Measurements from ENCODE around the gene DND1.
"Not testable (repeated sequence)": the region's sequence is repeated elsewhere in the genome, so short reads cannot be mapped to it uniquely, and the experiment has no call there.

DND1 gene

DNA sequence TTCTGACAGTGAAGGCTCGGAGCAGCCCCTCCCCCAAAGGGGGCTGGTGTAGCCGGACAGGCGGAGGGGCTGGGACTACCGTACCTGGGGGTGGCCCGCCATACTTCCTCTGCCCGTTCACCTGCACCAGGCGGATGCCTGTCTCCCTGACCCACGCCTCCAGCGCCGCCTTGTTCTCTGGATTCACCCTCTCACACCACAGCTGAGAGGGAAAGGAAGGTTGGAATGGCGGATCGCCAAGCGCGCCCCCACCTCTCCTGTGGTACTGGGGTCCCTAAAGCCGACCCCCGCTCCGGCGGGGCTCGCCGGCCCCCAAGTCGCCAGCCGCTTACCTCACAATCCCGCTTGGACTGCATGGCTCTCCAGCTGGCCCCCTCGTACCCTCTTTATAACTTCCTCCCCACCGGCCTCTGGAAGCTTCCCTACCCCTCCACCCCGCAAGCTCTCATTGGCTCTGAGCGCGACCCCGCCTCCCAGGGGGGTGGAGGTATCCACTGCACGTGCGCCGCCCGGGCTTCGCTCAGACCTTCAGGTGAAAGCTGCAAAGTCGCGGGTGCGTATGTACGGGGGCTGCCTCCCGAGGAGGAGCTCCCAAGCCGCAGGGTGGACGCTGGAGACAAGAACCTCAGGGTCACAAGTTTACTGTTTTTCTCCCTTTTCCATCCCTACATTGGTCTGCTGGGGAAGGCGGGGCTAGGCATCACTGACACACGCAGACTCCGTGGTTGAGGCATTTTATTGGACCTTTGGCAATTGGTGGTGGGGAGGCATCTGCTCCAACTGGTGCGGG, at the start of gene DND1:
TSS of gene DND1 (minus strand) at position 390 of the 790 bp plus-strand sequence. CDS start at position 356, 34 bp downstream.
- no peak for DNase-seq (ENCODE audit: low spot score)
- FAIRE-seq = no peak

DNA sequence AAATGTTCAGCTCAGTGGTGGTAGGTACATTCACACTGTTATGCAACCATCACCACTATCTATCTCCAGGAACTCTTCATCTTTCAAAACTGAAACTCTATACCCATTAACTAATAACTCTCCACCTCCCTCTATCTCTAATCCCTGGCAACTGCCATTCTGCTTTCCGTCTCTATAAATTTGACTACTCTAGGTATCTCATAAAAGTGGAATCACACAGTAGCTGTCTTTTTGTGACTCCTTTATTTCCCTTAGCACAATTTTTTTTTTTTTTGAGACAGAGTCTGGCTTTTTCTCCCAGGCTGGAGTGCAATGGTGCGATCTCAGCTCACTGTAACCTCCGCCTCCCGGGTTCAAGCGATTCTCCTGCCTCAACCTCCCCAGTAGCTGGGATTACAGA, 48.0 kb upstream of the DND1 start:
- not testable (repeated sequence) for FAIRE-seq

DNA sequence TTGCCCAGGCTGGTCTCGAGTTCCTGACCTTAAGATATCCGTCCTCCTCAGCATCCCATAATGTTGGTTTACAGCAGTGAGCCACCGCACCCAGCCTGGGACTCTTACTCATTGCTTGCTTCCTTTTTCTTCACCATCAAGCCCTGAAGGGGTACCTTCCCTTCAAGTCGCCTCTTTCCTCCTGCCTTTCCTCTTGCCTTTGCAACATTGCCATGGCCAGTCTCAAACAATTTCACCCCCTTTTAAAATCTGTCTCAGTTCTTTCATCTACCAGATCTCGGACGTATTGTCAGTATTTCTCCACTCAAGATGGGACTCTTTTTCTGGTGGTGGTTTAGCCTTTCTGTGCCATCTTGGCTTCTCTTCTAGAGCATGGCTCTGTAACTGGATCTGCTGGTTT, 47.4 kb upstream of the DND1 start:
- not testable (repeated sequence) for DNase-seq (ENCODE audit: low spot score); FAIRE-seq

More for the DNA sequence above, 48.0 kb upstream of the DND1 start:
- not testable (repeated sequence) for DNase-seq (ENCODE audit: low spot score)

DNA sequence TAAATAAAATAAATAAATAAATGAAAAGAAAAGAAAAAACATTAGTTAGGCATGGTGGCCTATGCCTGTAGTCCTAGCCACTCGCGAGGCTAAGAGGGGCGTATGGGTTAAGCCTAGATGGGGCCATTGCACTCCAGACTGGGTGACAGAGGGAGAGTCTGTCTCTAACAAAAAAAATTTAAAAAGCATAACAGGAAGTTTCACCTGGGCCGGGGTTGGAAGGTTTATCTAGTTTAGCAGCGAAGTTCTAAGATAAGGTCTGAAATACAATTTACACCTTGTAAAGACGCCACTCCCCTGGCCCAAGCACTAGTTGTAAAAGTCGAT, 44.9 kb upstream of the DND1 start:
- FAIRE-seq (no peak), DNase-seq (ENCODE audit: low spot score) (no peak)

DNA sequence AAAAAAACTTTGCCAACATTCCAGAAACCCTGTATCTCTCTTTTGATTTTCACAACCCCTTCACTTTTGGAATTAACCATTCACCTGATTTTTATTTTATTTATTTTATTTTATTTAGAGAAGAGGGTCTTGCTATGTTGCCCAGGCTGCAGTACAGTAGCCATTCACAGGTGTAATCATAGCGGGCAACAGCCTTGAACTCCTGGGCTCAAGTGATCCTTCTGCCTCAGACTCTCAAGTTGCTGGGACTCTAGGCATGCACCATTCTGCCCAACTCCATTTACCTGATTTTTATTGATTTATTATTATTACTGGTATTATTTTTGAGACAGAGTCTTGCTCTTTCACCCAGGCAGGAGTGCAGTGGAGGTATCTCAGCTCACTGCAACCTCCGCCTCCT, 42.9 kb upstream of the DND1 start:
- DNase-seq (ENCODE audit: low spot score); FAIRE-seq: not testable (repeated sequence)

DNA sequence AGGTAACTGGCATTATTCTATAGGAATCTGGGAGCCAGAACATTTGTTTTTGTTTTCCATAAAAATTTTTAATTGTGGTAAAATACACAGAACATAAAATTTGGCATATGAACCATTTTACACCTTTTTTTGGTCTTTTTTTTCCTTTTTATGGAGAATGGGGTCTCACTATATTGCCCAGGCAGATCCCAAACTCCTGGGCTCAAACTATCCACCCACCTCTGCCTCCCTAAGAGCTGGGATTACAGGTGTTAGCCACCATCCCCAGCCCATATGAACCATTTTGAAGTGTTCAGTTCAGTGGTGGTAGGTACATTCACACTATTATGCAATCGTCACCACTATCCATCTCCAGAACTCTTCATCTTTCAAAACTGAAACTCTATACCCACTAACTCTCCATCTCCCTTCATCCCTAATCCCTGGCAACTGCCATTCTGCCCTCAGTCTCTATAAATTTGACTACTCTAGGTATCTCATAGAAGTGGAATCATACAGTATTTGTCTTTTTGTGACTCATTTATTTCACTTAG, 40.3 kb upstream of the DND1 start:
- DNase-seq (ENCODE audit: low spot score) (no peak), FAIRE-seq (no peak)

DNA sequence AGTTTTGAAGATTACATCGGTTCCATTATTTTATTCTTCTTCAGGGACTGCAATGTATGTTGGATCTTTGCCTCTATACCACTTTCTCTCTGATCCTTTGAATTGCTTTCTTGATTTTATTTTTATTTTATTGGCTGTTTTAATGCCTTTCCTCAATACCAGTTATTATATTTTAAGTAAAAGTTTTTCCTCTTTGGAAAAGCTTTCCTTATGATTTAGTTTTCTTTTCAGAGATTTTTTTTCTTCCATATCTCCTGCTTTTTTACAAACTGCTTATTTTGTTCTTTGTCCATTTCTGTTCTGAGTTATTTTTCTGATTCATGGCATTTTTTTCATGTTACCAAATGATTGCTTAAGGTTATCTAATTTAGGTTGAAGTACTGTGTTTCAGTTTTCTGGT, 38.4 kb upstream of the DND1 start:
- DNase-seq (ENCODE audit: low spot score) = no peak
- no peak for FAIRE-seq

DNA sequence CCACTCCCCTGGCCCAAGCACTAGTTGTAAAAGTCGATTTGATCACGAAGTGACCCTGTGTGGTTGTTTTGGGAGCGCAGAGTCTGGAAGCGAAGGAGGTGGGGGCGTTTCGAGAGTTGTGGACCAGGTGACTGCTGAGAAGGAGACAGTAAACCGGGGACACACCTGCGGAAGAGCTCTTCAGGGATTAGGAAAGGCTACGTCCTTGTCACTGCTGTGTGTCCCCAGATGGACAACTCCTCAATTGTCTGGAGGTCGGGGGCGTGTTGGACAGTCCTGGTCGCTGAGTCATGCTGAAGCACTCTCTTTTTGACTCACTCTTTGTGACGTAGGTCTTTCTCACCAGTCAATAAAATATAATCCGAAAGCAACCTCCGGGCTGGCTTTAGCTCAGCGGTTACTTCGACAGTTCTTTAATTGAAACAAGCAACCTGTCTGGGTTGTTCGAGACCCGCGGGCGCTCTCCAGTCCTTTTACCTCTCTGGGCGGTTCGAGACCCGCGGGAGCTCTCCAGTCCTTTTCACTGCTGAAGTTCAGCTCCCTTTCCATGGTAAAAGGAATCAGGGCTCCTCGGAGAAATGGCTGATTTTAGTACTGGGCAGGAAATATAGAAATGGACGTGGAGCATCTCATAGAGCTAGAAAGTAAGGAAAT, 37.6 kb upstream of the DND1 start:
- FAIRE-seq = peak; percentile 84
- peak; percentile 99 for DNase-seq (ENCODE audit: low spot score)

DNA sequence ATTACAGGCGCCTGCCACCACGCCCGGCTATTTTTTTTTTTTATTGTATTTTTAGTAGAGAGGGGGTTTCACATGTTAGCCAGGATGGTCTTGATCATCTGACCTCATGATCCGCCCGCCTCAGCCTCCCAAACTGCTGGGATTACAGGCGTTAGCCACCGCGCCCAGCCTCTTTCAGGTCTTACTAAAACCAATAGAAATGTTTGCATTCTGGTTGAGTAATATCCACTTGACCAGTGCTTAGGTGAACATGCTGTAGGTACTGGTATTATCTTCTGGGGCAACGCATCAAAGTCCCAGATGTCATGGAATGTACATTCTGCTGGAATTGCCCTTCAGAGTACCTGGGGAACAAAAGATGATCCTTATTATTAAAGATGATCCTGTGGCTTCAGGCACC, 35.4 kb upstream of the DND1 start:
- FAIRE-seq; DNase-seq (ENCODE audit: low spot score): not testable (repeated sequence)

DNA sequence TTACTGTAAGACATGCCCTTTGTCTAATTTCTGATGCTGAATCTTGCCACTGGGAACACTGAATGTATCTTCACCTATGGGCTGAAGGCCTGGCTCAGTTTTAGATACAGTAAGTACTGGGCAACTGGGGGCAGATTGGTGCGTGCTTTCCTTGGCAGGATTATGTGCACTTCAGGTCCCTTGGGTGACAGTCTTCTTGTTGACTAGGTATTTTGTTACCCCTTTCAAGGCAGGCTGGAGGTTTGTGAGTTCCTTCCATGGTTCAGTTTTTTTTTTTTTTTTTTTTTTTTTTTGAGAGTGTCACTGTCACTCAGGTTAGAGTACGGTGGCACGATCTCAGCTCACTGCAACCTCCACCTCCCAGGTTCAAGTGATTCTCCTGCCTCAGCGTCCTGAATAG, 34.4 kb upstream of the DND1 start:
- DNase-seq (ENCODE audit: low spot score) = no peak

DNA sequence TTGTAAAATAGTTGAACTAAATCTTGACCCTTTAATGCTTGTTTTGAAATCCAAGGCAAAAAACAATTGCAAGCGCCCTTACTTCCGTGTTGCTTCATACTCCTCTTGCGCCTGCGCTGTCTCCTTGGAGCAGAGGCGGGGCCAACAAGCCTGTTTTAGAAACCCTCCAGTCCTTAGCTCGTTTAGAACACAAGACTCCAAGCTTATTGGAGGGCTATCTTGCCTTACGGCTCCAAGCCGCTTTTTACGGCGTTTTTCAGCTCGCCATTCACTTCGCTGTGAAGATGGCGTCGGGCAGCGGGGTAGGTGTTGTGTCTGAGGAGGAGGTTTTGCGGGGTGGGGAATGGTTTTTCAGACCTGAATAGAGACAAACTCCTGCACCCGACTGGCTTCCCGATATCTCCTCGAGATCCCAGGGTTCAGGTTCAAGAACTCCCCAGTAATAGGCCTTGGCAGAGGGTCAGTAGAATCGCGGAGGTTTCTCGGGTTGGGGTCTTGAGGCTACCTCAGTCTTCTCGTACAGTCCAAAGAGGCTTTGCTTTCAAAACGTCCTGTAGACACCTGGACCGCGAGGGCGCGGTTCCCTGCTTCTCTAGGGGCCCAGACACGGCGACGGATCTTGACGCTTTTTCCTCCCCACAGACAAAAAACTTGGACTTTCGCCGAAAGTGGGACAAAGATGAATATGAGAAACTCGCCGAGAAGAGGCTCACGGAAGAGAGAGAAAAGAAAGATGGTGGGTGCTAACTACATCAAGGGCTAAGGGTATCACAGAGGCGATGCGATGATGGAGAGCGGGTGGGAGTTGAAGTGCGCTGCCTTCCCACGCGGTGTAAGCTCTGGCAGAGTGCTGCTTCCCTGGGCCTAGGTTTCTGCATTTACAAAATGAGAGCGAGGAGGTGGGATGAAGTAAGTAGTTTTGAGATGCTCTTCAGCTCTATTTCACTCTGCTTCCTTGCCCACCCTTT, 27.1 kb upstream of the DND1 start, which contains the start of gene ZMAT2:
TSS of gene ZMAT2 (plus strand) at position 271 of the 968 bp plus-strand sequence. CDS start at position 285, 14 bp downstream.
- FAIRE-seq (peak; percentile 97), DNase-seq (ENCODE audit: low spot score) (peak; percentile 95)

More for the DNA sequence above, 34.4 kb upstream of the DND1 start:
- no peak for FAIRE-seq

DNA sequence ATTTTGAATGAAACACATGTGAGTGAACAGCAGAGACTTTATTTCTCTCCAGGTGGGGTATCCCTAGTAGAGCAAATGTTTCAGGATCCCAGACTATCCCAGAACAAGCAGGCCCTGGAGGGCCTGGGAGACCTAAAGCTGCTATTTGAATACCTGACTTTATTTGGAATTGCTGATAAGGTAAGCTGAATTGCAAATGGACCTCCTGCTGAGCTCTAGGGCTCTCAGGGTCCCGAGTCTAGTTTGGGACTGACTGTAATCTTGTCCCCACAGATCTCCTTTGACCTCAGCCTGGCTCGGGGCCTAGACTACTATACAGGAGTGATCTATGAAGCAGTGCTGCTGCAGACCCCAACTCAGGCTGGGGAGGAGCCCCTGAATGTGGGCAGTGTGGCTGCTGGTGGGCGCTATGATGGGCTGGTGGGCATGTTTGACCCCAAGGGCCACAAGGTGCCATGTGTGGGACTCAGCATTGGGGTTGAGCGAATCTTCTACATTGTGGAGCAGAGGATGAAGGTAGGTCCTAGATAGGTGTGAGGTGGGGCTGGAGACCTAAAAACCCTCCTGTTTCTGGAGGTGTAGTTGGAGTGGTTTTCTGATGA, 23.6 kb upstream of the DND1 start:
- DNase-seq (ENCODE audit: low spot score) = no peak
- no peak for FAIRE-seq

DNA sequence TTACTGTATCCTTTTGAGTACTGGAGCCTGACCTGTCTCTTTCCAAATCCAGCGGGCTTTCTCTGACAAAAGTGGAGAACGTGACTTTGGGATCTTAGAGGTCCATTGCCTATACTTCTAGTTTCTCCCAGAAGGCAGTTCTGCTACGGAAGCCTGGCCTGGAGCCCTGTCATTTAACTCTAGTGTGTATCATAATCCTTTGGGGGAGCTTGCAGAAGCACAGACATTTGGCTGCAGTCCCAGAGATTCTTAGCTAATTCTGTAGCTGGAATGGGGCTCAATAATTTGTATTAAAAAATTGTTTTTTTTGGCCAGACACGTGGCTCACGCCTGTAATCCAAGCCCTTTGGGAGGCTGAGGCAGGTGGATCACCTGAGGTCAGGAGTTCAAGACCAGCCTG, 20.9 kb upstream of the DND1 start:
- DNase-seq (ENCODE audit: low spot score) (no peak), FAIRE-seq (no peak)

DNA sequence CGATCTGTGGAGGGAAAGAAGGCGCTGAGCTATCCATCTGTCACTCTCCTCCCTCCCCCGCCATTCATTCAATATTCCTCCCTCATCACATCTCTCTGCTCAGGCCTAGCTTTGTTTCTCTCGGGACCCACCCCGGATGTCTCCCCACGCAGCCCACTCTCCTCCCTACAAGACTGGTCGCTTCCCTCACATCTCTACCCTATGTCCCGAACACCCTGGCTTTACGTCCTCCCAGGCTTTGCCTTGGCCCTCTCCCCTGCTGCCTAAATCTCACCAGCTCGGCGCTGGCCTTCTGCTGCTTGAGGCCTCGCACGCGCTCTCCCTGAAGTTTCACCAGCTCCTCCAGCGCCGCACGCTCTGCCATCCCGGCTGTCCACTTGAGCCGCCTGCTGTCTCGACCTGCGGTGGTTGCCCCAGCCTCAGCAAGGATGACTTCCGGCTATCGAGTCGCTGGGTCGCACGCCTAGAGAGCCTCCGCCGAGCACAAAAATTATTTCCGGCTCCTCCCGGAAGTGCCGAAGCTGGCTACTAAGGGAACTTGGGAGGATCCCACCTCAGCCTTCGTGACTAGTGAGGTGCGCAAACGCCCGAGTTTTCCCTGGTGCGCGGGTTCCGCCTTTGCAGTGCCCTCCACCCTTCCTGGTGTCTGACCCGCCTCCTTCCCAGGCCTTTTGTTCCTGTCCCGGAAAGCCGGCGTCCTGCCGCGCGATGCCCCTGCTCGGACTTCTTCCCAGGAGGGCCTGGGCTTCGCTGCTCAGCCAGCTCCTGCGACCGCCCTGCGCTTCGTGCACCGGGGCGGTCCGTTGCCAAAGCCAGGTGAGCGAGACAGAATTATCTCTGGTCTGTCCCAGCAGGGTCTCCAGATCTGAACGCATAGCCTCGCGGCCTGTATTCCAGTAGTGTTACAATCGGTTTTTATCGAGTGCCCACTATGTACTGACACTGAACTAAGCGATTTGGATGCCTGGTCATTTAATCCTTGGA, 17.9 kb upstream of the DND1 start, which contains the start of the genes HARS1 and HARS2:
TSS of gene HARS1 (minus strand) at position 430 of the 984 bp plus-strand sequence. CDS start at position 364, 66 bp downstream.
TSS of gene HARS2 (plus strand) at position 515 of the 984 bp plus-strand sequence. CDS start at position 709, 194 bp downstream.
- FAIRE-seq (peak; percentile 88), DNase-seq (ENCODE audit: low spot score) (peak; percentile 95)

DNA sequence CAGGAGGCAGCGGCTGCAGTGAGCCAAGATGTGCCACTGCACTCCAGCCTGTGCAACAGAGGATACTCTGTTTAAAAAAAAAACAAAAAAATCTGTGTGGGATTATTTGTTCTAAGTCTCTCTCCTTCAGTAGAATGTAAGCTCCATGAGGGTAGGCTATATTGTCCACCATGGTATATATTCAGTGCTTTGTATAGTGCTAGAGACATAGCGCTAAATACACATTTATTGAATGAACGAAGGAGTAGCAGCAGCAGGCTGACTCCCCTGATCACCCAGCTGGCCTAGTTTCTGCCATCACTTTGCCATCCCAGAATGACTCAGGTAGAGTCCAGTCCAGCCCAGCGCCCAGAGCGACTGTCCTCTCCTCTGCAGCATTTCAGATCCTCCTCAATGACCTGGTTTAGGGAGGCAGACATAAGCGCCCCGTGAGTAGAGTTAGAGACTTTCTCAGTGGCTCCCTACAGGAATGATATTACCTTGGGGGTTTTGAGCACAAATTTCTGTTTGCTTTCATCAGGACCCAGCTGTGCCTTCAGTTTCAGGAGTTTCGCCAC, 17.1 kb upstream of the DND1 start:
- peak; percentile 6 for DNase-seq (ENCODE audit: low spot score)
- no peak for FAIRE-seq

DNA sequence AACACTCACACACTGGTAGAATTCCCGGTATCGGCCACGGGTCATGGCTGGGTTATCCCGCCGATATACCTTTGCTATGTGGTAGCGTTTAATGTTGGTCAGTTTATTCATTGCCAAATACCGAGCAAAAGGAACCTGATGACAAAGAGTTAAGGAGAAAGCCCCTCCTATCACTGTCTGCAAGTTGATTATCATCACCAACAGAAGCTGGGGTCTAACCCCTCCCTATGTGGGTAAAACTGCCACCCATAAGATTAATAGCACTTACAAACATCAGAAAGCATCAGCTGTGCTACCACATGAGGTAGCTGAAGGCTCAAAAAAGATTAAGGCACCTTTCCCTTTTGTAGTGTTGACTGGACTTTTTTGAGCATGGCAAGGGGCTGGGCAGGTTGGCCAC, 5.6 kb upstream of the DND1 start:
- no peak for FAIRE-seq
- DNase-seq (ENCODE audit: low spot score) = no peak

DNA sequence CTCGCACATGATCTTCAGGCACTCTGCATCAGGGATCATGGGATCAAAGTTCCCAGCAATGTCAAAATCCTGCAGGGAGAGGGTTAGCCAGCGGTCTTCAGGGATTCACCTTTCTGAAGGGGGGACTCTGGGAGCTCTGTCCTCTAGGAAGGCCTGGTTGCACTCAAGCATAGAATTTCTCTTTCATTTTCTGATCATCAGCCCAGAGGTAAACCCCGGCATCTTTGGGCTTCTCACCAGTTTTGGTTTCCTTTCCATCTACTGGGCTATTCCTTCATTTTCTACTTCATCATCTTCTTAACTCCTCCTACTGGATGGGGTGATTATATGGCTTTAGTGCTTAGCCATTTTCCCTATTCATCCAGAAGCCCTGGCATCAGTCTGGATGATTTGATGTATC, 4.6 kb upstream of the DND1 start:
- FAIRE-seq = no peak

DNA sequence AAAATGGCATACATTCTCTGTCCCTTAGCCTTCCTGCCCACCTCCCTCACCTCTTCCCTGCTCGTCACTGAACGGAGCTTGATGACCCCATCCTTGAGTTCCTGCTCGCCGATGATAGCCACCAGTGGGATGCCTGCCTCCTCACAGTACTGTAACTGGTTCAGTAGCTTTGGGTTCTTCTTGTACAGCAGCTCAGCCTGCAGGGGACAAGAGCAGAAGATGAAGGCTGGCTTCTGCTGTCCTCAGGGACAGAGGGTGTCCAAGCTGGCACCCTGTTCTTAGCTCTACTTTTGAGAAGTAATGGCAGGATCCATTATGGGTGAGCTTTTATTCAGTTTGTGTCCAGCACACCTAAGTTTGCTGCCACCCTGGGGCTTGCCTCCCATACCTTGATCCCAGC, 1.3 kb upstream of the DND1 start:
- no peak for DNase-seq (ENCODE audit: low spot score)
- FAIRE-seq = no peak

More for the DNA sequence above, 4.6 kb upstream of the DND1 start:
- DNase-seq (ENCODE audit: low spot score) = no peak

DNA sequence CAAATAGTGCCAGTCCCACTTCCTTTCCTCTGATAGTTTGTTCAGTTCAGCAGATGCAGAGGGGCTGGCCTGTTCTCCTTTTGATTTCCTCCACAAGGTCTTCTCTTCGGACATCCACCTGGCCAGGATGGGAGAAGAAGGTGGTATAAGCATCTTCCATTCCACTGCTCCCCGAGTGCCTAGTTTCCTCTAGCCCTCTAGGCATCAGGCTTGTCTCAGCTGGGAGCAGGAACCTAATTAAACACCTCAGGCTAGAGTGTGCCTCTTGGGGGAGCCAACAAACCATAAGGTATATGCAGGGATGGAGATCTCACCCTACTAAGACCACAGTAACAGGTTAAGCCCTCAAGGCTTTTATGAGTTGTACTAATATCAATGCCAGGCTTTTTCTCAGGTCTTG, 835 bp upstream of the DND1 start:
- DNase-seq (ENCODE audit: low spot score) (no peak), FAIRE-seq (no peak)
